Stimulated activated CD4-positive, alpha-beta T cell treated with anti-CD3 and anti-CD28 coated beads, TNF-alpha, amount 100 ng/mL, for 4 hours (primary cell): ENCODE data around the gene KLC1.
A peak's percentile ranks its signal among the peaks of the same experiment; 100 is the strongest.

Experiments used
- DNase-seq, 3 experiments: peaks; one replicate each; pipeline ENCODE4 v3.0.0-alpha.2; 2020; ENCODE audit warnings: low read depth in 3 of 3

Gene KLC1

DNA sequence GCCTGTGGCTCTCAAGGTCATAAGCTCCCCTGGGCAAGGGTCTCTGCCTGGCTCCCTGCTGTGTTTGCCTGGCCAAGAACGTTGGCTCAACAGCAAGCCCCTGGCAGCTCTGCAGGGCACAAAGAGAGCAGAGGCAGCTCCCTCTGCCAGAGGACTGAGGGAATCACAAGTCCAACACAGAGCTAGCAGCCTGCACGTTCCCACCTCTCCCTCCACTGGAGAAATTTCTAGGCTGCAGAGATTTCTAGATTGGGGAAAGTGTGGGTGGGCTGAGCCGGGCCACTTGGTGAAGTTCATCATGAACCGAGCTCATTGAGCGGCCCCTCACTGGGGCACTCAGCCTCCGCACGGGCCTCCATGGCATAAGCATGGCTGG lies 106.4 kb downstream of the KLC1 start:
- DNase-seq, result no peak

- no peak for DNase-seq
Observed at GRCh38 chr14:103735815-103736545, 107.0 kb downstream of the KLC1 start.

DNA sequence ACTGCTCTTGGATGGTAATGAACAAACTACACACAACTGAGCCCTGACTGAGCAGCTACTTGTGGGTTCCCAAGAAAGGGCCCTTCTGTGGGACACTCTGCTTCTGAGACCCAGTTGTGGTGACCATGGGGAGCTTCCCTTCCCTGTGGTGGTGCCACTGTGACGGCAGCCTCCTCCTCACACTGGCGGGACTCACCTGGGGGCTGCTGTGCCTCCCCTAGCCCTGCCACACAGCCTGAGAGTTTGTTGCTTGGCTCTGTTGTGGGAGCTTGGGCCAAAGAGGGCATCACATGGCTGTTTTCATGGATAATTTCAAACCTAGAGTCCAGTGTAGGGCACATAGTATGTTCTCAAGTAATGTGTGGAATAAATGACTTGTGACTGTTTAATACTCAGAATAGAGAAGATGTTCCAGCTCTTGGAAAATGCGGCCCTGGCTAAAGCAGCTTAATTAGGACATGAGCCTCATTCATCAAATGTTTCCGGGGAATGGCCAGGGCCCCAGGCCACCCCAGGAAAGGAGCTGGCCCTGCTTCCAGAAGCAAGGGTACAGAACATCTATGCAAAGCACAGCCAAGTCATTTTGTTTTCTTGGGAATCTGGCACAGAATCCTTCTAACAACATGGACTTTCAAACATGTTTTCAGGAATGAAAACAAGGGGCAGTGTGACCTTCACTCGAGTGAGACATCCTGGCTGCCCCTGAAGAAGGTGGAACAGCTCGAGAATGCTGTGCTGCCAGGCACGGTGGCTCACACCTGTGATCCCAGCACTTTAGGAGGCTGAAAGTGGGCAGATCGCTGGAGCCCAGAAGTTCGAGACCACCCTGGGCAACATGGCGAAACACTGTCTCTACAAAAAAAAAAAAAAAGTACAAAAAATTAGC lies 107.8 kb downstream of the KLC1 start:
- no peak for DNase-seq

DNA sequence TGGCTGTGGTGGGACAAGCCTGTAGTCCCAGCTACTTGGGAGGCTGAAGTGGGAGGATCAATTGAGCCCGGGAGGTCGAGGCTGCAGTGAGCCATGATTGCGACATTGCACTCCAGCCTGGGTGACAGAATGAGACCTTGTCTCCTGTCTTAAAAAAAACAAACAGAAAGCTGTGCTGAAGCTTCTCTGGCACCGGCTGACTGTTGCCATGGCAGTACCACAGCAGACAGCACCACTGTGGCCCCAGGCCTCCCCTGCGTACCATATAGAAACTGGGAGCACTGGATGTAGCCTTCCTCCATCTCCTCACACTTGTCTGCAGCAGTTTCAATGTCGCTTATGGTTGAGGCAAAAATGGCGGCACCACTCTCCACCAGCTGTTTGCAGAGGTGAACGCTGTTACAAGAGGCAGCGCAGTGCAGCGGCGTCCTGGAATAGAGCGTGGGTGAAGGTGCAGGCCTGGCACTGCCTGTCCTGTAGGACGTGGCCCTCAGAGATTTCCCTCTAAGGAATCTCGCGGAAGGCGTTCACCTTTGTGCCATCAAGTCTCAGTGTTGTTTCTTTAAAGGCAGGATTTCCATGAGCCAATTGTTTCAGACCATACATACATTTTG lies 108.5 kb downstream of the KLC1 start:
- DNase-seq, result no peak

- DNase-seq, result no peak
Observed at GRCh38 chr14:103738166-103738565, 109.2 kb downstream of the KLC1 start.

DNA sequence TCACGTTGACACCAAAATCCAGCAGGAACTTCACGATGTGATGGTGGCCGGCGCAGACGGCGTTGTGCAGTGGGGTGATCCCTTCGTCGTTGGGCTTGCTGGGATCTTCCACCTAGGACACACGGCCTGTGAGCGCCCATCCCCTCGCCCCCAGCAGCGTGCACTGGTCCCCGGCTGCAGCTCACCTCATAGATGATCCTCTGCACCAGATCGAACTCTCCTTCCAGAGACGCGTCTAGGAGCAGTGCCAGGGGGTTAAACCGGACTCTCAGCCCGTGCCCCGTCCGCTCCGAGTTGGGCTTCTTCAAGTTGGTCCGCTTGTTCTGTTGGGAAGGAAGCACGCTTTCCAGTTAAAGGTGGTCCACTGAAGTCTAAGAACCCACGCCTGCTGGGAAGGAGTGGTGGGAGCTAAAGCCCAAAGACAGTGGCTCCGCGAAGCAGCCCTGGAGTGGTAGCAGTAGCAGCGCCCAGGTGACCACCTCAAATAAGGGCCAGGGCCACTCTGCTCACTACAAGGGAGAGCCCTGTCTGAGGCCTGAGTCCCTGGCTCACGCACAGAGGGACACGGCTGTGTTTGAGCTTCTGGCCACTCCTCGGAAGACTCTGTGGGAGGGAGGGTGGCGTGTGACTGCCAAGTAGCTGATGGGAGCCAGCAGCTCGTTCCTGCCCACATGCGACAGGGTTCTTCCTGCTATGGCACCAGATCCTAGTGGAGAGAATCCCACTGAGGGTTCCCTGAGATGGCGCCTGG lies 109.9 kb downstream of the KLC1 start:
- DNase-seq, result no peak

DNA sequence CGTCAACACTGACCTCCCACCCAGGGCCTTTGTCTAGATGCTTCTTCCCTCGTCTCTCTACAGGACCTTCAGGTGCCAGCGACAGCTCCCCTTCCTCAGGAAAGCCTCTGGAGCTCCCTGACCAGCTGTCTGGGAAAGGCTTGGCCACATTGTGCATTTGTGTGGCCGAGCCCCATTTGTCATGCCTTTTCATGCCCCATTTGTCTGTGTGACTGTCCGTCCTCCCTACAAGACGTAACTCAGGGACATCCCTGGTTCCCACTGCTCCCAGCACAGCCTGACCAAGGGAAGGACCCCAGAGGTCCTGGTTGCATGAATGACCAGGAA lies 110.4 kb downstream of the KLC1 start:
- no peak for DNase-seq

DNA sequence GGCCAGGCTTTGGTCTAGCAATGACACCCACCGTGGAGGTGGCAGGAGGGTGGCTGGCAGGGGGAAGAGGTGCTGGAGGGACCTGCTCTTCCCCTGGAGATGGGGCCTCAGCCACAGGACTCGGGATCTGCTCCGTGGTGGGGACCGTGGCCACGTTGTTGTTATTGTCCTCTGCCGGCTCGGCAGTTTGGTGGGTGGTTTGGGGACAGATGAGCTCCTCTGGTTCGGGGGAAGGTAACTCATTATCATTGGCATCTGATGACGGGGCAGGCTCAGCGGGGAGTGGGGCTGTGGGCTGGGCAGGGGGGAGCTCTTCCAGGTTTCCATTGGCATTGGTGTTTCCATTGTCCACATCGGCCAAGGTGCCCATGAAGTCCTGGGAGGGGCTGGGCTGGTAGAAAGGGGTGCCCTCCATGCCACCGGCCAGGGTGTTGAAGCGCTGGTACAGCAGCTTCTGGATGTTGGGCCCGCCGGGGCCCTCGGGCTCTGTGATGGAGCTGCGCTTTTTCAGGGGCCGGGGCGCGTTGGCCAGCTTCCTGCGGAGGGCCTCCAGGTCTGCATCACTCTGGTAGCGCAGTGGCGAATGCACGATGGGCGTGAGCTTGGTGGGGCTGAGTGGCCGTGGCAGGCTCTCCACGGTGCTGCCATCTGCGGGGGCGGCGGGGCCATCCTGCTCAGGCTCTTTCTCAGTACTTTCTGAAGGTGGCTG lies 110.9 kb downstream of the KLC1 start:
- DNase-seq, result no peak

DNA sequence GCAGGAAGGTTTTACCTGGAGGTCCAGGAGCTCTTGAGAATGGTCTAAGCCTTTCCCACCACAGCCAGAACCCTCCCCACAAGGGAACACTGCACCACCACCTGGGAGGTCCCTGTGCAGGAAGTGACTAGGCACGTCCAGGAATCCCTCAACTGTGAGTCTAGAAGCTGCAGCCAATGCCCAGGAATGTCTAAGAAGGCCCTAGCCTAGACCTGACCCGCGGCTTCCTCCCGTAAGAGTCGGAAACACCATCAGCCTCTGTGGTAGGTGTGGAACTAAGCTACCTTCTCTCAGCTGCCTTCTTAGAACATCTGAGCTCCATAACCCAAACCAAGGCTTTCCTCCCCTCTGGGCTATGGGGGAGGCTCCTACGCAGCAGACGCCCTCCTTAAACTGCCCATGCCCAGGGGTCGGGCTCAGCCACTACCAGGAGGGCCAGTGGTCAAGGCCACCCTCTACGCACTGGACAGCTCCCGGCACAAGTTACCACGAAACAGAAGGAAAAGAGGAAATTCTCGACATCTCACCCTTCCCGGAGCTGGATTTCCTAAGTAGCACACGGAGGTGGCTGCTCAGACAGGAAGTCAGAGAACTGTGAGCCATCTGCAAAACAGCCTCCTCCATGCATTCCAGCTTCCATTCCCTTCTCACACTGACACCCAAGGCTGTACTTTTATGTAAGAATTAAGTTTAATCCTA lies 112.1 kb downstream of the KLC1 start:
- DNase-seq, result no peak

GRCh38 chr14:103741876-103742275 lies 112.9 kb downstream of the KLC1 start:
- DNase-seq, result no peak

- no peak for DNase-seq
Observed at GRCh38 chr14:103742499-103743255, 113.7 kb downstream of the KLC1 start.

DNA sequence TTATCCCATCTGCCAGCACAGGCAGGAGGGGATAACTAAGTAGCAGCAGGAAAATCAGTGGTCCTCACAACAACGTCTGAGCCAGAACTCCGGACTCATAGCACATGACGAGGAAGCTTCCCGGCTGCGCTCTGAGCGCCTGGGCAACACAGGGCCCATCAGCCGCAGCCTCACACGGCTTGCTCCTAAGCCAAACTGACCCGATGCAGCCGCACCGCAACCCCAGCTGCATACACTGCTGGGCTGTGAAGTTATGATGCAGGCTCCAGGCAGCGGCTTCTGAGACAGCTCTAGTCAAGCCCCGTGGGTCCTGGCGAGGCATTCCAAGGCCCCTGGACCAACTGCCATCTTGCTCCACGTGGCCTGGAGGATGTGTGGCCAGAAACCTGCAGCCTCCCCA lies 114.7 kb downstream of the KLC1 start:
- no peak for DNase-seq

- no peak for DNase-seq
Observed at GRCh38 chr14:103744621-103745395, 115.8 kb downstream of the KLC1 start.

DNA sequence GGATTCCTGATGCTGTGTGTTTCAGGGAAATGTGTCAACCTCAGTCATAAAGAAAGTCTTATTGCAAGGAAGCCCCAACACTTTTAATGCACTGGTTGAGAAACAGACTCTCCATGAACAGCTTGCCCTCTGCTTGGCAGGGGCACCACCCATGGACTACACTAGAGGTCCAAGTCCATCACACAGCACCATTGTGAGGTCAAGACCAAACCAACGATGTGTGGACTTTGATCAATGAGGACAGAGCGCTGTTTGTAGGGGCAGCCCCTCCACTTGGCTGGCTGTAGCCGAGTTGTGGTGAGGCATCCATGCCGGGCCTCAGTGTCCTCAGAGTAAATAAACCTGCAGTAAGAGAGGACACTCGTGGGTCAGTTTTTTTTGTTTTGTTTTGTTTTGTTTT lies 116.4 kb downstream of the KLC1 start:
- DNase-seq, result no peak

DNA sequence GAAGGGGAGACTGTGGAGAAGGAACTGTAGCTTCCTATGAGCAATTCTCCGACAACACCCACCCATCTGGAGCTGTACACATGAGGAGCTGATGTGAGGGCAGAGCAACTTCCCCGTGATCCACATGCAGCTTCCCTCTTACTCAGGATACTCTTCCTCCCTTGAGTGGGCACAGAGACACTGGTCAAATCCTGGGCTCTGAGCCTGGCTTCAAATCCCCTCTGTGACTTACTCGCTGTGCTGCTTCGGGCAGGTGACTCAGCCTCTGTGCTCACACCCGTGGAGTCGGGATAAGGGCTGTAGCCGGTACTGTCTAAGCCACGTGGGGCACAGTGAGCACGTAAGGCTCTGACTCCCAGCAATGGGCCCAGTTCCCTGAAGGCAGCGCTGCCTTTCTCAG lies 117.7 kb downstream of the KLC1 start:
- DNase-seq, result no peak

- DNase-seq, result peak in 2 of 3 experiments; percentile 5 to 6
Observed at GRCh38 chr14:103748534-103748857, 119.5 kb downstream of the KLC1 start.

DNA sequence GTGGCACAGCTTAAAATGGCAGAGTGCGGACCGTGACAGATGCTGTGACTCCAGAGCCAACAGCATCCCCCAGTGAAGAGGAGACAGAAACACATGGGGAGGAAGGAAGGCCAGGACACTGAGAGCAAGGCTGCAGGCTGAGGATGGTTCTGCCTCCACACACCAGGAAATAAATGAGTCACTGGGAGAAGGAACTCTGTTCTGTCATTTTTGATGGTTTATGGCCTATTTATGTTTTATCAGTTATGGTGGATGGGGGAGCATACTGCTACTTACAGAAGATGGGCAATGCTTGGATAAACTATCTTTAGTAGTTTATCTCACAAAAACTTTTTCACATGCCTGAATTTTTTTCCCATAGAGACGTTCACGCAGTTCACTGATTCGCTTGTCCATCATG lies 120.4 kb downstream of the KLC1 start:
- no peak for DNase-seq

DNA sequence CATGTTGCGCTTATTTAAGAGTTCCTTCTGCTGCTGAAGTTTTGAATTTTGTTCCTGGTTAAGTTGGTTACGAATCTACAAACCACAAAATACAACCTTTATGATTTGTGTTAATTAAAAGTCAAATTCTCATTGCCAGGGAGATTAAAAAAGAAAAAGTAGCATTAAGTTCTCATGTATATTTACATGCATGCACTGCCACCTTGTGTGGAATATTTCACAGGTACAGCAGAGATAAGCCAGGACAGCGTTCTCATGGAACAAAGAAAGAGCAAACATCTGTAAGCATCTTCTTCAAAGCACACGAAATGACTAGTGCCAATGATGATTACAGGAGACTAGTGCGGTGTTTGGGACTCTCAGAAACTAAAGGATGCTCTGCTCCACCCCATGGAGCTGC lies 120.8 kb downstream of the KLC1 start:
- no peak for DNase-seq
